GM23248 (cell line): ENCODE measurements around the gene TLX3. TPM values are rescaled to one million over a fixed set of nuclear protein-coding genes. Genes with fewer than 3 reads are reported as not detected.

ENCODE experiments used
- DNase-seq: peaks from one replicate; pipeline ENCODE4 v3.0.0-alpha.2; 2015
- H2AFZ ChIP-seq: fragments of 200-600 bp; sonication (generic); 2 replicates; pipeline ENCODE4 v1.6.1; 2016; ENCODE audit warnings: antibody characterized with exemption
- H3F3A ChIP-seq: fragments of 200-600 bp; sonication (generic); 2 replicates; pipeline ENCODE4 v1.6.1; 2016; ENCODE audit warnings: mild to moderate bottlenecking, antibody characterized with exemption, mixed run types; ENCODE audit not compliant: insufficient read depth
- H3K27ac ChIP-seq: fragments of 200-600 bp; sonication (generic); 2 replicates; pipeline ENCODE4 v1.5.1; 2016; ENCODE audit warnings: mild to moderate bottlenecking
- H3K27me3 ChIP-seq: fragments of 200-600 bp; sonication (generic); replicated peaks from 2 replicates; pipeline ENCODE4 v1.6.1; 2016; ENCODE audit warnings: mild to moderate bottlenecking; ENCODE audit not compliant: insufficient read depth
- H3K36me3 ChIP-seq: fragments of 200-600 bp; sonication (generic); 2 replicates; pipeline ENCODE4 v1.6.1; 2016; ENCODE audit warnings: low read depth, mild to moderate bottlenecking
- H3K4me1 ChIP-seq: fragments of 200-600 bp; sonication (generic); 2 replicates; pipeline ENCODE4 v1.6.1; 2016; ENCODE audit warnings: mild to moderate bottlenecking; ENCODE audit not compliant: insufficient read depth
- H3K4me2 ChIP-seq: fragments of 200-600 bp; sonication (generic); one replicate; pipeline ENCODE4 v1.6.1; 2016; ENCODE audit warnings: mild to moderate bottlenecking; ENCODE audit not compliant: unreplicated experiment
- H3K4me3 ChIP-seq: fragments of 200-600 bp; sonication (generic); 2 replicates; pipeline ENCODE4 v1.5.1; 2016; ENCODE audit warnings: mild to moderate bottlenecking
- H3K79me2 ChIP-seq: fragments of 200-600 bp; sonication (generic); 2 replicates; pipeline ENCODE4 v1.6.1; 2016; ENCODE audit warnings: mild to moderate bottlenecking; ENCODE audit not compliant: insufficient read depth
- H3K9ac ChIP-seq: fragments of 200-600 bp; sonication (generic); 2 replicates; pipeline ENCODE4 v1.6.1; 2016; ENCODE audit warnings: mild to moderate bottlenecking
- H3K9me2 ChIP-seq: fragments of 200-600 bp; sonication (generic); 2 replicates; pipeline ENCODE4 v1.6.1; 2016; ENCODE audit warnings: mixed run types, mild to moderate bottlenecking, moderate library complexity; ENCODE audit not compliant: insufficient read depth
- H3K9me3 ChIP-seq: fragments of 200-600 bp; sonication (generic); one replicate; pipeline ENCODE4 v1.6.1; 2017; ENCODE audit warnings: low read depth
- H4K20me1 ChIP-seq: fragments of 200-600 bp; sonication (generic); 2 replicates; pipeline ENCODE4 v1.6.0; 2016; ENCODE audit not compliant: insufficient read depth
- EZH2 ChIP-seq: fragments of 200-600 bp; sonication (generic); IDR thresholded peaks from 2 replicates; pipeline ENCODE4 v1.6.1; 2018; ENCODE audit warnings: antibody characterized with exemption, mild to moderate bottlenecking; ENCODE audit not compliant: insufficient read depth, poor library complexity, severe bottlenecking
- EZH2phosphoT487 ChIP-seq: fragments of 200-600 bp; sonication (generic); IDR thresholded peaks from 2 replicates; pipeline ENCODE4 v1.6.1; 2018; ENCODE audit warnings: antibody characterized with exemption, moderate library complexity, mild to moderate bottlenecking, low read depth; ENCODE audit not compliant: insufficient read depth
- WGBS, 2 experiments: methylation state at CpG; one replicate each; pipeline ENCODE4 v1.1.6; 2015 to 2017; ENCODE audit warnings: low lambda C conversion rate in 2 of 2, low coverage in 1 of 2; ENCODE audit errors: missing lambda C conversion rate in 2 of 2; 5-methylcytosine and 5-hydroxymethylcytosine counted together
- in situ Hi-C: fragments of 300-500 bp; cut with MboI; formaldehyde crosslinking; loops from 2 replicates; pipeline ENCODE4 v1.15.0; 2020
- polyA plus RNA-seq: library from polyadenylated mRNA; unstranded; fragments of >200 nt; fragmentation: Nextera tagmentation; extraction: Ambion mirVana; gene quantifications from 2 replicates; pipeline ENCODE4 v1.2.1, GENCODE V29; 2016
- total RNA-seq: library from RNA; depleted of rRNA; stranded (reverse); fragments of >200 nt; shearing (Covaris generic); gene quantifications from 2 replicates; pipeline ENCODE4 v1.2.3, GENCODE V29; 2014

Gene TLX3
- total and polyA plus RNA-seq, 2 experiments from 2014 or later = not detected

DNA sequence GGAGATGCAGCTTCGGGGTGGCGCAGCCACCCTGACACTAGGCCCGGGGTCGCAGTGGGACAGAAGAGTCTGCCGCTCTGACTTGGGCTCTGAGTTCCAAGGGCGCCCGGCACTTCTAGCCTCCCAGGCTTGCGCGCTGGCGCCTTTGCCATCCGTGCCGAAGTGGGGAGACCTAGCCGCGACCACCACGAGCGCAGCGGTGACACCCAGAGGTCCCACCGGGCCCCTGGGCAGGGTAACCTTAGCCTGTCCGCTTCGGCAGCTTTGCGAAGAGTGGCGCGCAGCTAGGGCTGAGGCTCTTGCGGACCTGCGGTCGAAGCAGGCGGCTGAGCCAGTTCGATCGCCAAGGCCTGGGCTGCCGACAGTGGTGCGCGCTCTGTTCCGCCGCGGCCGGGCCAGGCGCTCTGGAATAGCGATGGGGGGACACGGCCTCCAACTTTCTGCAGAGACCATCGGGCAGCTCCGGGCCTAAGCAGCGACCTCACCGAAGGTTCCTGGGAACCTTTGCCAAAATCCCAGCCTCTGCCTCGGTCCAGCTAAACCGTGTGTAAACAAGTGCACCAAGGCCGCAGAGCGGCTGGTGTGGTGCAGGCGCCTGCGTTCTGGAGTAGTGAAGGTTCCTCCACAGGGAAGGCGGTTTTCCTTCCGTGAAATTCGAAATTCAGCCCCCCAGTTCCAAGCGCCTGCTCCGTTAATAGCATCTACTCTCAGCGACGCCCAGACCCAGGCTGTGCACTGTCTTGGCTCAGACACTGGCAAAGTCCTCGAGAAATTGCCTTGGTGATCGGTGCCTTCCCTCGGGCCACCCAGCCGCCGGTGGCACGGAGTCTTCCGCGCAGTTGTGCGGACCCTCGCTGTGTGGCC is 7.4 kb downstream of the TLX3 start:
- TF ChIP-seq EZH2phosphoT487 = peak; percentile 23; the same call in 1 of the 2 replicates
- TF ChIP-seq EZH2 = no peak
- DNase-seq = no peak
- Histone ChIP-seq H3K4me3 (no peak overlapping the region), H3K36me3 (no peaks in the 10 kb centered on the region), H3K9ac (no peak overlapping the region), H2AFZ (no peak overlapping the region; the same call in 1 of the 2 replicates), H3K4me1 (no peaks in the 10 kb centered on the region), H3F3A (no peaks in the 10 kb centered on the region), H3K9me3 (no peaks in the 10 kb centered on the region), H3K79me2 (no peaks in the 10 kb centered on the region), H3K9me2 (no peaks in the 10 kb centered on the region), H3K27me3 (peaks cover 94% of the 10 kb centered on the region), H3K27ac (no peak overlapping the region), H3K4me2 (no peak overlapping the region), H4K20me1 (no peaks in the 10 kb centered on the region)
- in situ Hi-C loops = no loop called here
- WGBS, 2 experiments = 5 to 8% methylated on average over 64 to 66 of the region's 66 CpGs

GRCh38 chr5:171317230-171317629 is 8.2 kb downstream of the TLX3 start:
- no peak overlapping the region for H3K4me3 ChIP-seq
- no peak for DNase-seq
- no peak overlapping the region for H3K27ac ChIP-seq
- peaks cover 96% of the 10 kb centered on the region for H3K27me3 ChIP-seq
- no peaks in the 10 kb centered on the region for H3K9me3 ChIP-seq
- in situ Hi-C loops = no loop called here
- H3K4me1 ChIP-seq = no peaks in the 10 kb centered on the region
- H3K79me2 ChIP-seq = no peaks in the 10 kb centered on the region
- H3K4me2 ChIP-seq = no peak overlapping the region
- WGBS, 2 experiments = 11 to 12% methylated on average over 11 of the region's 11 CpGs
- no peaks in the 10 kb centered on the region for H3K9me2 ChIP-seq
- TF ChIP-seq EZH2phosphoT487 (0 out of 2 replicates have a peak, but pooled peaks have one; percentile 13), EZH2 (no peak)
- H3K36me3 ChIP-seq = no peaks in the 10 kb centered on the region
- no peak overlapping the region for H2AFZ ChIP-seq
- H3F3A ChIP-seq = no peaks in the 10 kb centered on the region
- H3K9ac ChIP-seq = no peak overlapping the region
- no peaks in the 10 kb centered on the region for H4K20me1 ChIP-seq

GRCh38 chr5:171318026-171318425 is 9.0 kb downstream of the TLX3 start:
- 14 to 17% methylated on average over 9 of the region's 9 CpGs for WGBS, 2 experiments
- Histone ChIP-seq H3K27ac (no peak overlapping the region), H3K36me3 (no peaks in the 10 kb centered on the region), H3K9me3 (no peaks in the 10 kb centered on the region), H3F3A (no peaks in the 10 kb centered on the region), H2AFZ (no peak overlapping the region), H3K9ac (no peak overlapping the region), H3K79me2 (no peaks in the 10 kb centered on the region), H3K4me1 (no peaks in the 10 kb centered on the region), H3K4me2 (no peak overlapping the region), H4K20me1 (no peaks in the 10 kb centered on the region), H3K4me3 (no peak overlapping the region), H3K27me3 (peaks cover 96% of the 10 kb centered on the region), H3K9me2 (no peaks in the 10 kb centered on the region)
- no peak for DNase-seq
- TF ChIP-seq EZH2phosphoT487 = no peak
- no peak for TF ChIP-seq EZH2
- in situ Hi-C loops = no loop called here

DNA sequence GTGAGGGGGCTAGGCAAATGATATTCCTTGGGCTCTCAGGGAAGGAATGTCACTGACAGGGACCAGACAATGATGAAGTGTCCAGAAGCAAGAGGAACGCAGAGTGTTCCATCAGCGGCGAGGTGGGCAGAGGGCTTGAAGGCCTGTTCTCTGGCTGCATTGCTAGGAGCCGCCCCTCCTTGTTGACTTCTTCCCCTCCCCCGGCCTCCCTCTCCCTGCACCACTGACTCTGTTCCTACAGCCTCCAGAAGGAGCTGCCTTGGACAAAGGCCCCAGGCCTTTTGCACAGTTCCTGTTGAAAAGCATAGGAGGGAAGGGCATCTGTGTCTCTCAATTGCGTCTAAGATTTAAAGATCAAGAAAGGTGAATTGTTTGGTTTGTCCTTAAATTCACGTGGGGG is 12.4 kb downstream of the TLX3 start:
- 40 to 50% methylated on average over 7 of the region's 7 CpGs for WGBS, 2 experiments

More for the DNA sequence above, 12.4 kb downstream of the TLX3 start:
- in situ Hi-C loops = no loop called here
- no peaks in the 10 kb centered on the region for H3K79me2 ChIP-seq
- no peak for DNase-seq
- H3K9me3 ChIP-seq = no peaks in the 10 kb centered on the region
- no peak overlapping the region for H3K4me2 ChIP-seq
- H3F3A ChIP-seq = no peaks in the 10 kb centered on the region
- H3K27me3 ChIP-seq = peaks cover 87% of the 10 kb centered on the region
- H3K4me1 ChIP-seq = no peaks in the 10 kb centered on the region
- H3K9ac ChIP-seq = no peak overlapping the region
- H3K36me3 ChIP-seq = no peaks in the 10 kb centered on the region
- TF ChIP-seq EZH2phosphoT487 (no peak), EZH2 (no peak)
- H3K27ac ChIP-seq = no peak overlapping the region
- H3K4me3 ChIP-seq = no peak overlapping the region
- H3K9me2 ChIP-seq = no peaks in the 10 kb centered on the region
- H4K20me1 ChIP-seq = no peaks in the 10 kb centered on the region
- no peak overlapping the region for H2AFZ ChIP-seq
